Kidney (tissue), 14 donors: ENCODE results near the gene RASGRP3. TPM values are rescaled to one million over a fixed set of nuclear protein-coding genes. Genes with fewer than 3 reads are reported as not detected.

Source experiments
- DNase-seq, 5 donors: peaks; one replicate each; pipeline ENCODE4 v3.0.0-alpha.2; 2013 to 2020
- FAIRE-seq: peaks from 2 replicates; lab custom pipeline; 2012; peaks lifted over from hg19 to GRCh38; lab: Jason Lieb, UNC
- H3K27ac ChIP-seq, 2 donors: one replicate each; pipeline ENCODE4 v1.7.0; 2013; ENCODE audit warnings: low read depth in 2 of 2, low read length in 2 of 2, inconsistent platforms in 1 of 2
- H3K27me3 ChIP-seq: one replicate; pipeline ENCODE4 v1.7.1; 2013; ENCODE audit warnings: low read length, inconsistent platforms; ENCODE audit not compliant: control insufficient read depth, insufficient read depth
- H3K36me3 ChIP-seq, 3 donors: one replicate each; pipeline versions ENCODE4 v1.7.0 to v1.7.1; 2013; ENCODE audit warnings: low read length in 3 of 3, control low read depth in 1 of 3, inconsistent platforms in 1 of 3; ENCODE audit not compliant: insufficient read depth in 3 of 3, control insufficient read depth in 2 of 3
- H3K4me1 ChIP-seq, 3 donors: one replicate each; pipeline versions ENCODE4 v1.7.0 to v1.7.1; 2013; ENCODE audit warnings: low read length in 3 of 3, inconsistent platforms in 1 of 3, low read depth in 1 of 3; ENCODE audit not compliant: control insufficient read depth in 2 of 3, insufficient read depth in 2 of 3
- H3K4me3 ChIP-seq, 3 donors: one replicate each; pipeline versions ENCODE4 v1.7.0 to v1.8.1; 2013; ENCODE audit warnings: low read length in 3 of 3, control low read depth in 1 of 3, inconsistent platforms in 1 of 3
- H3K9ac ChIP-seq, 3 donors: one replicate each; pipeline versions ENCODE4 v1.7.0 to v1.7.1; 2013; ENCODE audit warnings: low read length in 3 of 3, control low read depth in 1 of 3, inconsistent platforms in 1 of 3
- H3K9me3 ChIP-seq, 3 donors: one replicate each; pipeline versions ENCODE4 v1.7.0 to v1.7.1; 2013; ENCODE audit warnings: low read length in 3 of 3, control low read depth in 1 of 3, inconsistent platforms in 1 of 3; ENCODE audit not compliant: control insufficient read depth in 2 of 3, insufficient read depth in 1 of 3
- intact Hi-C: fragments of 100-400 bp; cut with DNase I; formaldehyde crosslinking; loops from one replicate; pipeline ENCODE4 v1.11.1; 2022
- polyA plus RNA-seq: library from polyadenylated mRNA; stranded (reverse); fragments of 350-450 nt; fragmentation: Illumina TruSeq; extraction: RNeasy Lipid Tissue Mini Kit (QIAGEN cat#74804); gene quantifications from one replicate; pipeline ENCODE4 v1.2.3, GENCODE V29; 2014; ENCODE audit warnings: low read depth, low replicate concordance; ENCODE audit not compliant: insufficient read depth
- total RNA-seq: library from RNA; stranded (reverse); fragmentation: NEBNext Ultra II Directional; extraction: Animal tissue kit (Norgen Biotek cat#: 25700); gene quantifications from one replicate; pipeline ENCODE4 v1.2.1, GENCODE V29; 2021
- TF ChIP-seq, protein P1 (sequence below): IDR thresholded peaks from 3 replicates; pipeline ENCODE4 v1.5.1; 2012; ENCODE audit warnings: mild to moderate bottlenecking, moderate library complexity, borderline replicate concordance; ENCODE audit not compliant: insufficient read depth; ENCODE audit errors: extremely low read depth
- donor health status: control.
- donor health status: control.
- donor health status: control.
- donor health status: control.
- donor health status: control.
- donor health status: DM: yes; HTN: yes; CAD: no.
- donor health status: Normal renal cell carcinoma (clear cell type).

Gene RASGRP3
- total and polyA plus RNA-seq, 2 donors from 2014 or later, result 7.8 to 22.6 TPM

DNA sequence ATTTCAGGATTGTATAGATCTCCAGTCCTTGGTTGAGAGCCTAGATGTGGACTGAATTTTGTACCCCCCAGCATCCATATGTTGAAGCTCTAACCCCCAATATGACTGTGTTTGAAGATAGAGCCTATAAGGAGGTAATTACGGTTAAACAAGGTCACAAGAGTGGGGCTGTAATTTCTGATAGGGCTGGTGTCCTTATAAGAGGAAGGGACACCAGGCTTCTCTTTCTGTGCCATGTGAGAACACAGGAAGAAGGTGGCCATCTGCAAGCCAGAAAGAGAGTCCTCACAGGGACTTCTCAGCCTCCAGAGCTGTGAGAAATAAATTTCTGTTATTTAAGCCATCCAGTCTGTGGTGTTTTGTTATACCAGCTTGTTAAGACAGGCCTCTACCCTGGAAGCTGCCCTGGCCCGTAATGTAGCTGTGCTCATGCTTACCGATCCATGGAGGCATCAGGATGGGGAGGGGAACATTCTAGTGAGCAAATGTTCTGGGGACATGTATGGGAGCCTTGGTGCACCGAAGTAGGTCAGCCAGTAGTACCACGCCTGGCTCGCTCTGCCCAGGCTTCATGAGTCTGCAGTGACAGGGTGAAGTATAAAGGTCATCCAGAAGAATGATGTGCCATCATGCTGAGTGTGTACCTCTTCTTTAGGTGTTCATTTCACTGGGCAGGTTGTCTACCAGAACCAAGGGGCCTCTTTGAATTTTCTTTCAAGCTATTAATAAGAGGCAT is 16.1 kb downstream of the RASGRP3 start:
- peaks cover 0 to 7% (median 5%) of the 10 kb centered on the region in 3 donors for H3K4me1 ChIP-seq
- no peak overlapping the region for H3K9ac ChIP-seq
- FAIRE-seq (no peak), DNase-seq (no peak)
- H3K27ac ChIP-seq, result no peak overlapping the region
- no peaks in the 10 kb centered on the region for H3K36me3 ChIP-seq
- TF ChIP-seq, protein P1, sequence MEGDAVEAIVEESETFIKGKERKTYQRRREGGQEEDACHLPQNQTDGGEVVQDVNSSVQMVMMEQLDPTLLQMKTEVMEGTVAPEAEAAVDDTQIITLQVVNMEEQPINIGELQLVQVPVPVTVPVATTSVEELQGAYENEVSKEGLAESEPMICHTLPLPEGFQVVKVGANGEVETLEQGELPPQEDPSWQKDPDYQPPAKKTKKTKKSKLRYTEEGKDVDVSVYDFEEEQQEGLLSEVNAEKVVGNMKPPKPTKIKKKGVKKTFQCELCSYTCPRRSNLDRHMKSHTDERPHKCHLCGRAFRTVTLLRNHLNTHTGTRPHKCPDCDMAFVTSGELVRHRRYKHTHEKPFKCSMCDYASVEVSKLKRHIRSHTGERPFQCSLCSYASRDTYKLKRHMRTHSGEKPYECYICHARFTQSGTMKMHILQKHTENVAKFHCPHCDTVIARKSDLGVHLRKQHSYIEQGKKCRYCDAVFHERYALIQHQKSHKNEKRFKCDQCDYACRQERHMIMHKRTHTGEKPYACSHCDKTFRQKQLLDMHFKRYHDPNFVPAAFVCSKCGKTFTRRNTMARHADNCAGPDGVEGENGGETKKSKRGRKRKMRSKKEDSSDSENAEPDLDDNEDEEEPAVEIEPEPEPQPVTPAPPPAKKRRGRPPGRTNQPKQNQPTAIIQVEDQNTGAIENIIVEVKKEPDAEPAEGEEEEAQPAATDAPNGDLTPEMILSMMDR, result no peak
- intact Hi-C loops, result no loop called here
- no peaks in the 10 kb centered on the region for H3K27me3 ChIP-seq
- H3K9me3 ChIP-seq, result no peaks in the 10 kb centered on the region
- H3K4me3 ChIP-seq, result no peak overlapping the region

DNA sequence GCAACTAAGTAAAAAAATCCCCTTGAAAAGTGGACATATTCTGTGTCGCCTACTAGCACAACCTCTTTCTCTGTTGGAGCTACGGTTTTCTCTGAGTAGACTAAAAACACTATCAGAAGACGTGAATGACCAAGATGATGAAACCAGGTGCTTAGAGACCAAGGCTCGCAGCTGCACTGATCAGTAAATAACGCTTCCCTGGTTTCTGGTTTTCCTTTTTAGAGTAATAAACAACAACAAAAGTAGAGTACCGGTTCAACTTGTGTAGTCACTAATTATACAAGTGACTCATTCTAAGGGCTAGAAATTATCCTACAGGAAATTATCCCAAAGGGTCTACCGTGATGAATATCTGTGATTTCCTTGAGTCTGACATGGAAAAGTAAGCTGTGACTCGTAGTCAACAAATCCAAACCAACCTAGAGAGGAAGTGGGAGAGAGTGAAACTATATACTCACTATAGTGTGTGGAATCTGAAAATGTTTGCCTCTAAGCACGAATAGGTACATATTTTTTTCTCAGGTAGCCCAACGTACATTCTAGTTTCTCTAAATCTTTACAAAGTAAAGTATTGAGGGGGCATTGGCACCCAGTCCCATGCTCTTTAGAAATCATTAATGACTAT is 17.8 kb downstream of the RASGRP3 start:
- TF ChIP-seq, protein P1, result no peak
- FAIRE-seq (no peak), DNase-seq (no peak)
- no peak overlapping the region for H3K9ac ChIP-seq
- no peaks in the 10 kb centered on the region for H3K9me3 ChIP-seq
- peaks cover 0 to 7% (median 5%) of the 10 kb centered on the region in 3 donors for H3K4me1 ChIP-seq
- intact Hi-C loops, result no loop called here
- no peaks in the 10 kb centered on the region for H3K27me3 ChIP-seq
- no peak overlapping the region for H3K27ac ChIP-seq
- H3K4me3 ChIP-seq, result no peak overlapping the region
- no peaks in the 10 kb centered on the region for H3K36me3 ChIP-seq

DNA sequence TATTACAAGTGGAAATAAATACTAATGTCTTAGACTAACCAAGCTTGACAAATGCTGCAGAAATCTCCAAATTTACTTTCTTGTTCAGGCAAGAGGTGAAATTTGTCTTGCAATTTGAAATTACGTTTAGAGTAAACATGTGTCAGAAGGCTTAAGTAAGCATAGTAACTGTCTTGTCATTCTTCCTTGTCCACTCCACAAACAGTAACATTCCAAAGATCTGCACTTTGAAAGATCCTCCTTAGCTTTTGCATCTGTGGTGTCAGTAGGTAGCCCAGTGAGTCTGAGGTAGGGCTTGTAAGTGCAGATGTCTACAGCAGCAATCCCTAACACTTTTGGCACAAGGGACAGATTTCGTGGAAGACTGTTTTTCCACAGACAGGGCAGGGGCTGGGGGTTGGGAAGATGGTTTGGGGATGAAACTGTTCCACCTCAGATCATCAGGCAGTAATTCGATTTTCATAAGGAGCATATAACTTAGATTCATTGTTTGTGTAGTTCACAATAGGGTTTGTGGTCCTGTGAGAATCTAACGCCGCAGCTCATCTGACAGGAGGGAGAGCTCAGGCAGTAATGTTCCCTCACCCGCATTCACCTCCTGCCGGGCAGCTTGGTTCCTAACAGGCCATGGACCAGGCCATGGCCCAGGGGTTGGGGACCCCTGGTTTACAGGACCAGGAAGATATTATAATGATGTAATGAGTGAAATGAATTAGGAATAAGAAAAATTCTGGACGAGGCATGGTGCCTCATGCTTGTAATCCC is 18.6 kb downstream of the RASGRP3 start:
- DNase-seq (no peak), FAIRE-seq (no peak)
- no peak overlapping the region for H3K4me3 ChIP-seq
- intact Hi-C loops, result no loop called here
- H3K36me3 ChIP-seq, result no peaks in the 10 kb centered on the region
- peaks cover 0 to 7% (median 5%) of the 10 kb centered on the region in 3 donors for H3K4me1 ChIP-seq
- no peak overlapping the region for H3K9ac ChIP-seq
- H3K9me3 ChIP-seq, result no peaks in the 10 kb centered on the region
- TF ChIP-seq, protein P1, result no peak
- H3K27ac ChIP-seq, result no peak overlapping the region
- H3K27me3 ChIP-seq, result no peaks in the 10 kb centered on the region
